Hippocampal formation (tissue), 2 donors: Measurements from ENCODE around the gene CDK8.
"Not testable (repeated sequence)": the region's sequence is repeated elsewhere in the genome, so short reads cannot be mapped to it uniquely, and the experiment has no call there.

Source experiments
- DNase-seq, 2 donors: peaks; one replicate each; lab custom pipeline; 2025; lab: John Stamatoyannopoulos, UW

The CDK8 gene

DNA sequence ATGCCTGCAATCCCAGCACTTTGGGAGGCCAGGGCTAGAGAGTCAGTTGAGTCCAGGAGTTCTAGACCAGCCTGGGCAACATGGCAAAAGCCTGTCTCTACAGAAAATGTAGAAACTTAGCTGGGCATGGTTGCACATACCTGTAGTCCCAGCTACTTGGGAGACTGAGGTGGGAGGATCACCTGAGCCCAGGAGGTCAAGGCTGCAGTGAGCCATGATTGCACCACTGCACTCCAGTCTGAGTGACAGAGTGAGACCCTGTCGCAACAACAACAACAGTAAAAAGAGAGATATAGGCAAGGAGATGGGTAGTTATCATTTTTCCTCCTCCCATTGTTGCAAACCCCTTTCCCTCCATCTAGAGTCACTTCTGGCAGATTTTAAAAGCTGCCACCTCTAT lies 62.2 kb downstream of the CDK8 start:
- not testable (repeated sequence) for DNase-seq

DNA sequence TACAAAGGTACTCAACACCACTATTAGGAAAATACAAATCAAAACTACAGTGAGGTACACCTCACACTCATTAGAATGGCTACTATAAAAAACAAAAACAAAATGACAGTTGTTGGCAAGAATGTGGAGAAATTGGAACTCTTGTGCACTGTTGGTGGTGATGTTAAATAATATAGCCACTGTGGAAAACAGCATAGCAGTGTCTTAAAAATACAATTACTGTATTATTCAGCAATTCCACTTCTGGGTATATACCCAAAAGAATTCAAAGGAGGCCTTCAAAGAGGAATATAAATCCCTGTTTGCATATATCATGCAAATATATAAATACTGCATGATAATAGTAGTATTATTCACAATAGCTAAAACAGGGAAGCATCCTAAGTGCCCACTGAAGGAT lies 66.8 kb downstream of the CDK8 start:
- DNase-seq, result no peak

DNA sequence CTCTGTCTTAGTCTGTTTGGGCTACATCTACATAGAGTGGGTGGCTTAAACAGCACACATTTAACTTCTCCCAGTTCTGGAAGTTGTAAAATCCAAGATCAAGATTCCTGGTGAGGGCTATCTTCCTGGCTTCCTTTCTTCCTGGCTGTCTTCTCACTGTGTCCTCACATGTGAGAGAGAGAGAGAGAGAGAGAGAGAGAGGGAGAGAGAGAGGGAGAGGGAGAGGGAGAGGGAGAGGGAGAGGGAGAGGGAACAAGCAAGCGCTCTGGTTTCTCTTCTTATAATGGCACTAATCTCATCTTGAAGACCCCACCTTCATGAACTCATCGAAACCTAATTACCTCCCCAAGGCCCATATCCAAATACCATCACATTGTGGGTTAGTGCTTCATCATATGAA lies 69.2 kb downstream of the CDK8 start:
- no peak for DNase-seq

DNA sequence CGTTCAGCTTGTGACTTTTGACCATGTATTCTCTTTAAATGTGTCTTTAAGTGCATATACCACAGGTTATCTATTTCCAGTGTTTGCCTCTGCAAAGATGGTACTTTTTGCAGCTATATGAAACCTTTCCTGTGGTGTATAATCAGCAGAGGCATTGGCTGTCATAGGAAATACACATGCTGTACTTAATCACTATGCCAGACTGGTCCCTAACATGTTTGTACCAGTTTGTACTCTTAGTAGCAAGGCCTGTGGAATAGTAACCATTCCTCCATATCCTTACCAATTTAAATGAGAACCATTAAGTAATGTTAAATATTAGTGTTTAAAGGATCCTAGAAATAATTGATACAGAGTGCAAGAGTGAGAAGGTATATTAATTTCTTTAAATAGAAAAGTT lies 69.8 kb downstream of the CDK8 start:
- no peak for DNase-seq

DNA sequence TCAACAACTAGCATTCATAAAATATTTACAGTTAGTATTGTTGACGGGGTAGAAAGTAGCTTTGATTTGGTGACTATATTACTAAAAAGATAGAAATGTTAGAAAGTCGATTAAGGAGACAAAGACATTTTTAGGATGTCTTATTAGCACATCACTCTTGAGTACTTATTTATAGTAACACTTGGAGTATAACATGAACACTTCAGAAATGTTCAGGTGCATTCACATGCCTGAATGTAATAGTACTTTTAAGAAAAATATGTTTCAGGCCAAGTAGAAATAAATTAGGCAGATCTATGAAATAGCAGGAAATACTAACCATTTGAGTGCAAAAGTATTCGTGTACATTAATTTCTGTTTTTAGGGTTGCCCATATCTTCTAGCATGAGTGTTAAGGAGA lies 70.4 kb downstream of the CDK8 start:
- no peak for DNase-seq

DNA sequence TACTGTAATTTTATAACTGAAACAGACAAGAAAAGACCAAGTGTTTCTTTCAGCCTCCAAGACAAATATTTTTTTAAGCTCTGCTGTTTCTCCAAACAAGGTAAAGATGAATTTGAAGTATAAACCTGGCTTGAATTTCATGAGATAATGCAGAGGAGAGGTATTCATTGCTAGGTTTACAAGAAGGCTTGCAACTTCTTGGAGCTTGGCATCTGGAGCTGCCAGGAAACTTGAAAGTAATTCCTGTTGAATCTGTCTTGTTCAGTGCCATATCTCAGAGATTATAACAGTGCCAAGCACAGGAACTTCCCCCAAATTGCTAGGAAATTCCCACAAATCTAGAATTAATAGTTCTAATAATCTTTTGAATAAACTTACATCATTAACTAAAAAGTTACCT lies 70.9 kb downstream of the CDK8 start:
- no peak for DNase-seq

DNA sequence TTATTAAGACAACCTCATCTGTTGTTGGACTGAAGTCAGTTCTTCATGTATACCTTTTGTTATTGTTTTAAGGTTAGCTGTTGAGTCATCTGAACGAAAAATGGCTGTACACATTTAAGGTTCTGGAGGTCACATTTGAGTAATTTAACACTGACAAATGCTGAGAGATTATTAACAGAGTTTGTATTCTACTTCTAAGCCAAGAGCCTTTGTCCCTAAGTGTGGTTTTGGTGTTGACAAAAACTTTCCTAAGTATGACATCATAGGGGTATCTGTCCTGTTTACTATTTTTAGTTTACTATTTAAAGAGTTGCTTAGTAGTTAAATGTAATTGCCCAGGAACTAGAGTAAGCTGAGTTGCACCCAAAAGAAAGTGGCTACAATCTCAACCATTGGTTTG lies 71.9 kb downstream of the CDK8 start:
- no peak for DNase-seq

DNA sequence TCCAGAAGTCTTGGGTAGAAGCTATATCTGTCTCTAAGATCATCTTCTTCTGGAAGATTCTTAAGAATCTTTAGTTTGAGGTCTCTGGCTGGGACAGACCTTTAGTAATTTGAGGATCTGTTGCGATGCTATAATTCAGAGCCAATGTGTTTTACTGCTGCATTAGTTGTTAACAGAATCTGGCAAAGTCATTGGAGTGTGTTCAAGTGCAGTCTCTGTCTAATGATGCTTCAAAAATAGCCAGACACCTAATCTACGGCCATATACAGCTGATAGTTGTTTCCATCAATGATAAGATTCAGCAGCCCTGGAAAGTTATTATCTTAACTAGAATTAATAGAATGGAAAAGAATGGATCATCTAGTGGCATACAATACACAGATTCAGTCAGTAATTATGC lies 72.6 kb downstream of the CDK8 start:
- DNase-seq, result no peak

DNA sequence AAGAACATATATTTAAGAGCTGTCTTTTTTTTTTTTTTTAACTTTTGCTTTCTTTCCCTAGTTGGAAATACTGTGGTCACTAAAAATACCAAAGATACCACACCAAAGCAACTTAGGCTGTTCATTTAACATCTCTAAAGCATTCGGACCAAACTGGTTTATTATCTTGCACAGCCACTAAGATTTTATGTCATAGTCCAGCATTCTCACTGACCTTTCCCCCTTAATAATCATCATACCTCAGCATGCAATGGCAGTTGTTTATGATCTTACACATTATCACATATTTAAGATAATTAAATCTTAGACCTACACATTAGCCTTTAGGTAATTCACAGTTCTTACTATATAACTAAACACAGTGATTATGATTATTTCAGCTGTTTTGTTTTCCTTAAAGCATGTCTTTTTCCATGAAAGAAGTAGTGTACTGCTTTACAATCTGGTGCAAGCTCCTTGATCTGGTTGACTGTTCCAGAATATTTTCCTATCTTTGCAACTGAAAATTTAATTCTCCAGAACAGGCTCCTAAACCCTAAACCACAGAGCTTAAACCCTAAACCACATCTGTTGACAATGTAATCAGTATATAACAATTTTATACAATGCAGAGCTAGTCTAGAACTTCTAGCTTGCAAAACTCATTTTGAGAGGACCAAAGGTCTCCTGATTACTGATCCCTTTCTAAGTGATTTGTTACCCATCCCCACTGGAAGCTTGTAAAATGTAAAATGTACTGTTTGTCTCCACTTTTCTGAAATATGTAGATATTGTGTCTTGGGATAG lies 74.2 kb downstream of the CDK8 start:
- no peak for DNase-seq

DNA sequence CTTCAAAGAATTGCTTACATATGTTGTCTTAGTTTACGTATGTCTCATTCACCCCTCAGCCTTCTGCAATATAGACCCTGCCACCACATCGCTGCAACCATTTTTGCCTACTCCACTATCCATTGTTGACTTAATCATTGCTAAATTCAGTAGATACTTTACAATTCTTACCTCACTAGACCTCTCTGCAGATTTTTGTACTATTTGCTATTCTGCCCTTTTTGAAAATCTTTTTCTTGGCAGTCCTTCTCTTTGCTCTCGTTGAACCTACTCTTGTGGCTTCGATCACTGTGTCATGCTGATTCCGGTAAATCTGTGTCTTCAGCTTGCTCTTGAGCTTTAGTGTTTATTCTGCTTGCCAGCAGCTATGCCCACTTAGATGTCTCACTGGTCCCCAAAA lies 81.2 kb downstream of the CDK8 start:
- no peak for DNase-seq

DNA sequence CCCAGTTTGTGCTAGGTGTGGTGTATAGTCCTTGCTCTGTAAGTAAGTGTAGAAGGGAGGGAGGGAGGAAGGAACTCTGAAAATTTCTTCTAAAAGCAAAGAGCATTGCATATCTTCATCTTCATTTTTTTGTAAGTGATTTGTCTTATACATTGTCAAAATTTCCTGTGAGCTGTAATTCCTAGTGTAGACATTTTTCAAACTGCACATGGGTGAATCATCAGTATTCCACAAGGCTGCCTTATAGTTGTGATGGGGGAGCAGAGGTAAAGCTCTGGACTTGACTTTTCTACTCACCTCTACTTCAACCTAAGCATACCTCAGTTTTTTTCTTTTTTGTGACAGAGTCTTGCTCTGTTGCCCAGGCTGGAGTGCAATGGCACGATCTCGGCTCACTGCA lies 86.9 kb downstream of the CDK8 start:
- DNase-seq, result no peak

DNA sequence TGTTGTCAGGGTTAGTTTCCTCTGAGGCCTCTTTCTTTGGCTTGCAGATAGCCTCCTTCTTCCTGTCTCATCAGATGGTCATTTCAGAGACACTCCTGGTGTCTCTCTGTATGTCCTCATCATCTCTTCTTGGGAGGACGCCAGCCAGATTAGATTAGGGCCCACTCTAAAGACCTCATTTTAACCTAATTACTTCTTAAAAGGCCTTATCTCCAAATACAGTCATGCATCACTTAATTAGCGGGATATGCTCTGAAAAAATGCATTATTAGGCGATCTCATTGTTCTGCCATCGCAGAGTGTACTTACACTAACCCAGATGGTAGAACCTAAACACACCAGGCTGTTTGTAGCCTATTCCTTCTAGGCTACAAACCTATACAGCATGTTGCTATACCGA lies 89.0 kb downstream of the CDK8 start:
- no peak for DNase-seq

DNA sequence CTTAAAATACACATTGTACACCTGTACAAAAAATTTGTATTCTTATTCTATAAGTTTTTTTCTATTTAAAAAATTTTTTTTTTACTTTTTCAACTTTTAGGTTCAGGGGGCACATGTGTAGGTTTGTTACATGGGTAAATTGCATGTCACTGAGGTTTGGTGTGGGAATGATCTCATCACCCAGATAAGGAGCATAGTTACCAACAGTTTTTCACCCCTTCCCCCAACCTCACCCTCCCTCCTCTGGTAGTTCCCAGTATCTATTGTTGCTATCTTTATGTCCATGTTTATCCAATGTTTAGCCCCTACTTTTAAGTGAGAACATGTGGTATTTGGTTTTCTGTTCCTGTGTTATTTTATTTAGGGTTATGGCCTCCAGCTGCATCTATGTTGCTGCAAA lies 89.9 kb downstream of the CDK8 start:
- DNase-seq, result no peak

DNA sequence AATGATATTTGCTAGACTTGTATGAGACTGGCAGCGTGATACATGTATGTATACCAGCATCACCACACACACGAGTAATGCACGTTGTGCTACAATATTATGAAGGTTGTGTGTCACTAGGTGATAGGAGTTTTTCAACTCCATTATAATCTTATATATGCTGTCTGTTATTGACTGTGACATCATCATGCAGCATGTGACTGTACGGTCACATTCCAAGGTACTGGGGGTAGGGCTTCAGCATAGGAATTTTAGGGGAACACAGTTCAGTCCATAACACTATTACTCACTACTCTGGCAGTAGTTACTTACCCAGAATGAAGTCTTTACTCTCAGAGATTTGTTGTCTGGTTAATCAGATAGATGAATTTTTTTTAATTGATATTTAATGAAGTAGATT lies 91.1 kb downstream of the CDK8 start:
- no peak for DNase-seq

DNA sequence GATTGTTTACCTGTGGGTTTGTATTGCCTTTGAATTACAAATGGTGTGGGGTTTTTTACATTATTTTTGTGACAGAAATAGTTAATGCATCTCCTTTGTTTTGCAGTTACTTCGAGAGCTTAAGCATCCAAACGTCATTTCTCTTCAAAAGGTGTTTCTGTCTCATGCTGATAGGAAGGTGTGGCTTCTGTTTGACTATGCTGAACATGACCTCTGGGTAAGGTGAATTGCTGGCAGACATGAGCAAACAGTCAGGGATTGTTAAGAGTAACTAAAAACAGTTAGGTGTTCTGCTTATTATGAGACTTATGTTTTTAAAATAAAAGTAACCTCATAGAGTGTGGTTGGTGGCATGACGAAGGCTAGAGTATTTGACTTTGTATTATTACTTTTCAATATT lies 95.0 kb downstream of the CDK8 start:
- no peak for DNase-seq

DNA sequence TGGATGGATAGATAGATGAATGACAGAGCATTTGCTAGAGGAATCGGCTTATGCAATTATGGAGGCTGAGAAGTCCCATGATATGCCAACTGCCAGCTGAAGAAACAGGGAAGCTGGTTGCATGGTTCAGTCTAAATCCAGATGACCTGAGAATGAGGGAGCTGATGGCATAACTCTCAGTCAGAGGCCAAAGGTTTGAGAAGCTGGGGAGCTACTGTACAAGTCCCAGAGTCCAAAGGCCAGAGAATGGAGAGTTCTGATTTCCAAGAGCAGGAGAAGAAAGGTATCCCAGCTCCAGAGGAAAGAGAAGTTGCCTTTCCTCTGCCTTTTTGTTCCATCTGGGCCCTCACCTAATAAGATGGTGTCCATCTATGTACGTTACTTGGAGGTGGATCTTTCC lies 108.3 kb downstream of the CDK8 start:
- no peak for DNase-seq

DNA sequence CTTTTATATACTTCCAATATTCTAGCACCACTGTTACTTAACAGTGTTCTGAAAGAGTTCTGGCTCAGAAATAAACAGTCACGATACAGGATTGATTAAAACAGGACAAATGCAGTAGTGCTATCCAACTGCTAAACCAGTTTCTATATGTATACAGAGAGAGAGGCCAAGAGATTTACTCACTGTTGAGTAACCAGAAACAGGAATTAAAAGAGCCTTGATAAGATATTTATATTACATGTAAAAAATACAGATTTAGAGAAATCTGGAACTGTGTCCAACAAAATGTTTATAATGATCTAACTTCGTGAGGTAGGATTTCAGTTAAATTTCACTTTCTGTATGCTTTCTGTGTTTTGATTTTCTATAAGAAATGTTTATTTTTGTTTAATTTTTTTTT lies 116.6 kb downstream of the CDK8 start:
- DNase-seq, result no peak

DNA sequence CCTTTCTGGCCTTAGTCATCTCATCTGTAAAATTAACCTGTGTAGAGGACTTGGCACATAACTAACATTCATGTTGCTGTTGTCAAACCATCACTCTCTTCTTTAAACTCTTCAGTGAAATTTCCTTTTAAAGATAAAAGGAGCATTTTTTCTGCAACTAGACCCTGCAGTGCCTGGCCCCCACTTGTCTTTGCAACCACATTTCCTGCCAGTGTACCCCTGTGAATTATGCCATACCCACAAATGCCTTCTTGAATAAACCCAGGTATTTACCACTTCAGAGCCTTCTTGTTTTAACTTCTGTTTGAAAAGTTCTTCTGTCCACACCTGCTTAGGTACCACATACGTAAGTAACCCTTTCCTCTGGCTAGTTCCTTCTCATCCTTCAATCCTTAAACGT lies 118.8 kb downstream of the CDK8 start:
- DNase-seq, result no peak

DNA sequence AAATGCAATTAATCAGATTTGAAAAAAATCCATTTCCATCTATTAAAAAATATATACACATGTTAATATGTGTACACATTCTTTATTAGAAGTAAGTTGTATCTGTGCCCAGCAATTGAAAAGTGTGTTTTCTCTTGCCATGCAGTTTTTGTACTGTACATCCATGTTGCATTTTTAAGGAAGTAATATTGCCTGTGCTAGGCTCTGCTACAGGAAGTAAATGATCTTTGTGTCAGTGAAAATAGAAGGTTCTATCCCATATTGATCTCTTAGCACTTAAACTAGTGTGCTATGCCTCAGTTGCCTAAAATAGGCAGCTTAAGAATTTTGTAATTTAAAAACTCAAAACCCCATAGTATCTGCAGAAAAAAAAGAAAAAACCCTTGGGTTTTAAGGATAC lies 122.5 kb downstream of the CDK8 start:
- DNase-seq, result no peak

DNA sequence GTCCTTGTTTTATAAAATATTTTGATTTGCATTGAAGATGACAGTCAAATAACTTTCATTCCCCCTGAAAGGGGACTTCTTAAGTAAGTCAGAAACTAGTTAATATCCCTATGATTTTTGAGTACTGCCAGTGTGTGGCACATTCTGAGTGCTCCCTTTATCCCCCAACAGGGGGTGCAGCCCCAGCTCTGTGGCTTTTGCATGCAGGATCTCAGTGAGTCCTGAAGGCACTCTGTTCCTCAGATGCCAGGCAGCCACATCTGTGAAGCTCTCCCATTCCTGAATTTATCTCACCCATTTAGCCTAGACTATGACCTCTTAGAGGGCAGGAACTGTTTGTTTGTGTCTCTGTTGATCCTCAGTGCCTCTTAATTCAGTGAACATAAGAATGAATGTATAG lies 123.1 kb downstream of the CDK8 start:
- DNase-seq, result no peak

DNA sequence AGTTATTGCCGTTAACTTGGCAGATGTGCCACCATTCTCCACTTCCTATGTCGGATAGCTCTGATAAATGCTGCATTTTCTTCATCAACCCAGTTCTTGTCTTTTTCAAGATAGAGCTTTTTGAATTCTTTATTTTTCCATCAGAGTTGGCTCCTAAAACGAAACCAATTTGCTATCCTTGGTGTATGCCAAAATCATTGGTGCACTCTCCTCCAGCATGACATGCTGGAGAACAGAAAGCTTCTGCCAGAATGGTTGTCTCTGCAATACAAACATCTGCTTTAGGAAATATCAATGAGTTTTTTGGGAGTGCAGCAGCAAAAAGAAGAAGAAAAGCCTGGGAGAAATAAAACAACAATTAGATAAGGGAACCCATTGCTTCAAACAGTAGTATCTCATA lies 124.2 kb downstream of the CDK8 start:
- DNase-seq, result peak in 1 of 2 donors; percentile 4

DNA sequence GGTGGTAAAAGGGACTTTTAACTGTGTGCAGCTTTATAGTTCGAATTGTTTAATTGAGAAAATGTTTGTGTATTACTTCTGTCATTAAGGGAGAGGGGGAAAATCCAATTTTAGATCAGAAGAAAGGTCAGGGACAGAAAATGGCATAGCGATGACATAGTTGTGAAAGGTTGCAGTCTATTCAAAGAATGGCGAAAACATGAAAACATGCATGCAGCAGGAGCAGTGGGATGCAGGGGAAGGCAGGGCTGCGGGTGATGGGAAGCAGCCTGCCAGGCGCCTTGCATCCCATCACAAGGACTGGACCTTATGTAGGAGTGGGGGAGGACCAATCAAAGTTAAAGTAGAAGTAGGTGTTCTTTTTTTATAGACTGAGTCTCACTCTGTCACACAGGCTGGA lies 125.9 kb downstream of the CDK8 start:
- no peak for DNase-seq

DNA sequence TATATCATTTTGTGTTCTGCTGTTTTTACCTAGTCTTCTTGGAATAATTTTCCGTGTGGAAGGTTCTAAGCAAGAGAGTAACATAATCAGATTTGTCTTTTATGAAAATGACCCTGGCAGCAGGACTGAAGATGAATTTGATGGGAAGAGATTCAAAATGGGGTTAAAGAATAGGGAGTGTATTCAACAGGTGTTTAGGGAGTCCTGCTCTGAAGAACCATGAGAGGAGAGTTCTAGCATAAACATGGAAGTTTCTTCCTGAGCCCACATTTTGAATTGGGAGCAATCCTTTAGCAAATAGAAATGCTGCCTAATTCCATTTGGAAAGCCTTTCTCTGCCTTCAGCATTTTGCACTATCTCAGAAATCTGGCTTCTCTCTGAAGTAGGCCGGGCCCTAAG lies 127.0 kb downstream of the CDK8 start:
- no peak for DNase-seq

DNA sequence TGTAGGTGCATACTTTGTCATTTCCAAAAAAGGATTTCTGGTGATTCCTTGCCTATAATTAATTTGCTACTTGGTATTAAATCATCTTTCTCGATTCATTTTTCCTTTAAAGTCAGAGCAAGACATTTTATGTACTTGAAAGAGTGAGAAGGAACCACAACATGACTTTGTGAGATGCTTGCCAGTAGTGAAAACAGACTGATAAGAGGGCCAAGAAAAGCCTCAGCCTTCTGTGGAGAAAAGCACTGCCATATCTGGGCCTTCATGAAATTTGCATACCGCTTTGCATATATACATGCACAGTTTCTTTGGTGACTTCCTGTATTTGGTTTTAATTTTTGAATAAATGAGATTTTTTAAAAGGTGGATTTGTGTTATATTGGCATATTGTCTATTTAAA lies 128.4 kb downstream of the CDK8 start:
- DNase-seq, result no peak

DNA sequence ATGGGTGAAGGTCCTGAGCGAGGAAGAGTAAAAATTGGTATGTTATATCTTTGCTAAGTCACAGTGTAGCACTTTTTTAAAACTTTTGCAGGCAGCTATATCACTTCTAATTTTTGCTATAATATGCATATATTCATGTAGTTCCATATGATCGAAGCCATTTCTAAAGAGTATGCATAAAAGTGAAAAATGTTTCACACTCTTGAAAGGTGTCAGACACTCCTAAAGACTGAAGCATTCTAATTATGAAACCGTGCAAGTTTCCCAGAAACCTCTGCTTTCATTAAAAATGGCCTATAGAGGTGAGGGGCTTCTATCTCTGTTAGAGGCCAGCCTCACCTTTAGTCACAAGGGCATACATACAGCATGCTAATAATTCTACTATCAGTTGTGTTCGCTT lies 128.9 kb downstream of the CDK8 start:
- no peak for DNase-seq
